Mesodermal cell (in vitro differentiated cells): Measurements from ENCODE around the gene ATF7IP. TPM values are rescaled to one million over a fixed set of nuclear protein-coding genes. Genes with fewer than 3 reads are reported as not detected.
"Not testable (repeated sequence)": the region's sequence is repeated elsewhere in the genome, so short reads cannot be mapped to it uniquely, and the experiment has no call there.

Experiments used
- H3K27ac ChIP-seq: 2 replicates; pipeline ENCODE4 v1.7.0; 2013; ENCODE audit warnings: mild to moderate bottlenecking, low read depth, low read length, moderate library complexity; ENCODE audit not compliant: severe bottlenecking
- H3K36me3 ChIP-seq: 2 replicates; pipeline ENCODE4 v1.7.1; 2013; ENCODE audit warnings: mild to moderate bottlenecking, low read length, moderate library complexity; ENCODE audit not compliant: control insufficient read depth, insufficient read depth
- H3K4me1 ChIP-seq: one replicate; pipeline ENCODE4 v1.7.1; 2013; ENCODE audit warnings: mild to moderate bottlenecking, low read length; ENCODE audit not compliant: insufficient read depth, control insufficient read depth, poor library complexity, severe bottlenecking
- H3K4me3 ChIP-seq: 2 replicates; pipeline ENCODE4 v1.7.0; 2013; ENCODE audit warnings: low read length, control low read depth, mild to moderate bottlenecking; ENCODE audit not compliant: insufficient read depth, poor library complexity, severe bottlenecking; ENCODE audit errors: extremely low read depth
- H3K9me3 ChIP-seq: 2 replicates; pipeline ENCODE4 v1.7.1; 2013; ENCODE audit warnings: mild to moderate bottlenecking, low read length, moderate library complexity; ENCODE audit not compliant: control insufficient read depth
- WGBS, 2 experiments: methylation state at CpG; one replicate each; pipeline ENCODE4 v1.1.5; 2013; ENCODE audit warnings: missing lambda C conversion rate in 2 of 2; ENCODE audit not compliant: insufficient coverage in 2 of 2; 5-methylcytosine and 5-hydroxymethylcytosine counted together
- polyA plus RNA-seq, 2 experiments: library from polyadenylated mRNA; stranded (reverse); fragments of 50-300 nt; gene quantifications; one replicate each; pipeline ENCODE4 v1.2.3, GENCODE V29; 2013

Gene ATF7IP, protein sequence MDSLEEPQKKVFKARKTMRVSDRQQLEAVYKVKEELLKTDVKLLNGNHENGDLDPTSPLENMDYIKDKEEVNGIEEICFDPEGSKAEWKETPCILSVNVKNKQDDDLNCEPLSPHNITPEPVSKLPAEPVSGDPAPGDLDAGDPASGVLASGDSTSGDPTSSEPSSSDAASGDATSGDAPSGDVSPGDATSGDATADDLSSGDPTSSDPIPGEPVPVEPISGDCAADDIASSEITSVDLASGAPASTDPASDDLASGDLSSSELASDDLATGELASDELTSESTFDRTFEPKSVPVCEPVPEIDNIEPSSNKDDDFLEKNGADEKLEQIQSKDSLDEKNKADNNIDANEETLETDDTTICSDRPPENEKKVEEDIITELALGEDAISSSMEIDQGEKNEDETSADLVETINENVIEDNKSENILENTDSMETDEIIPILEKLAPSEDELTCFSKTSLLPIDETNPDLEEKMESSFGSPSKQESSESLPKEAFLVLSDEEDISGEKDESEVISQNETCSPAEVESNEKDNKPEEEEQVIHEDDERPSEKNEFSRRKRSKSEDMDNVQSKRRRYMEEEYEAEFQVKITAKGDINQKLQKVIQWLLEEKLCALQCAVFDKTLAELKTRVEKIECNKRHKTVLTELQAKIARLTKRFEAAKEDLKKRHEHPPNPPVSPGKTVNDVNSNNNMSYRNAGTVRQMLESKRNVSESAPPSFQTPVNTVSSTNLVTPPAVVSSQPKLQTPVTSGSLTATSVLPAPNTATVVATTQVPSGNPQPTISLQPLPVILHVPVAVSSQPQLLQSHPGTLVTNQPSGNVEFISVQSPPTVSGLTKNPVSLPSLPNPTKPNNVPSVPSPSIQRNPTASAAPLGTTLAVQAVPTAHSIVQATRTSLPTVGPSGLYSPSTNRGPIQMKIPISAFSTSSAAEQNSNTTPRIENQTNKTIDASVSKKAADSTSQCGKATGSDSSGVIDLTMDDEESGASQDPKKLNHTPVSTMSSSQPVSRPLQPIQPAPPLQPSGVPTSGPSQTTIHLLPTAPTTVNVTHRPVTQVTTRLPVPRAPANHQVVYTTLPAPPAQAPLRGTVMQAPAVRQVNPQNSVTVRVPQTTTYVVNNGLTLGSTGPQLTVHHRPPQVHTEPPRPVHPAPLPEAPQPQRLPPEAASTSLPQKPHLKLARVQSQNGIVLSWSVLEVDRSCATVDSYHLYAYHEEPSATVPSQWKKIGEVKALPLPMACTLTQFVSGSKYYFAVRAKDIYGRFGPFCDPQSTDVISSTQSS
- polyA plus RNA-seq (2013, experiment 1 of 2): 48.0 TPM
- polyA plus RNA-seq (2013, experiment 2 of 2): 54.1 TPM

DNA sequence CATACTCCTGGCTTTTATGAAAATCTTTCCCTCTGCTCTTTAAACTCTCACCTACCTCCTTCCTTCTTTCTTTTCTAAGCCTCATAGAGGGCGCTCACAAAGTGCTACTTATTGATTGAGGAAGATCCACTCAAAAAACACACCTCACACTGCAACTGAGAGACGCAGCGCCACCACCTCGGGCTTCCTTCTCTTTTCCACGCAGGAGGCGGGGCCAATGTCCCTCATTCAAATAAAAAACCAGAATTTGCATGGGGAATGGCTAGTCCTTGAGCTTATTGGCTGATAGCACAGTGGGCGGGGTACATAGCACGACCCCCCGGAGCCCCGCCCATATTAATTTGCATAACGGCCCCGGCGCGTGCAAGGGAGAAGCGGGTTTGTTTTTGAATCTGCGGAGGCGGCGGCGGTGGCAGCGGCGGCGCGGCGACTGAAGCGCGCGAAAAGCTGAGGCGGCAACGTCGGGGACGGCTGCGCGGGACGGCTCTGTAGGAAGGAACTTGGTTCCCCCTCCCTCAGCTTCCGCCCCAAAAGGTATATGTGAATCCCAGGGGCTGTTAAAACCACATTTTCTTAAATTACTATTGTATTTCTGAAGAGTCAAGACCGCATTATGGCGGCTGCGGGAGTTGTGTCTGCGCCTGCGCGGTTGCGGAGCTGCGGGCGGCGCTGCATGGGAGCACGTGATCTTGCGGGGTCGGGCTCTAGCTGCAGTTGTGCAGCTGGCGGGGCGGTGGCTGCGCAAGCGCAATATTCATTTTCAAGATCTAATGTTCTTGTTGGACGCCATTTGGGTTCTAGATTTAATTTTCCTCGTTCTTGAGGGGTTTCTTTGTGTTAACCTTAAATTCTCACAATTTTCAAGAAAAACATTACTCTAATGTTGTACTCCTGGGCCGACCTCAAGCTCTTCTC lies at the start of gene ATF7IP:
Gene ATF7IP, plus strand, starts transcription at position 389 of the 915 bp plus-strand sequence. CDS start 58,234 bp downstream, outside the sequence.
- Histone ChIP-seq H3K4me1 (no peaks in the 10 kb centered on the region), H3K27ac (peak within 1 kb of the TSS; percentile 98), H3K4me3 (peak within 1 kb of the TSS; percentile 47), H3K9me3 (peaks cover 6% of the 10 kb centered on the region), H3K36me3 (peaks cover 12% of the 10 kb centered on the region)
- 2 to 7% methylated on average over 33 to 36 of the region's 55 CpGs for WGBS, 2 experiments

DNA sequence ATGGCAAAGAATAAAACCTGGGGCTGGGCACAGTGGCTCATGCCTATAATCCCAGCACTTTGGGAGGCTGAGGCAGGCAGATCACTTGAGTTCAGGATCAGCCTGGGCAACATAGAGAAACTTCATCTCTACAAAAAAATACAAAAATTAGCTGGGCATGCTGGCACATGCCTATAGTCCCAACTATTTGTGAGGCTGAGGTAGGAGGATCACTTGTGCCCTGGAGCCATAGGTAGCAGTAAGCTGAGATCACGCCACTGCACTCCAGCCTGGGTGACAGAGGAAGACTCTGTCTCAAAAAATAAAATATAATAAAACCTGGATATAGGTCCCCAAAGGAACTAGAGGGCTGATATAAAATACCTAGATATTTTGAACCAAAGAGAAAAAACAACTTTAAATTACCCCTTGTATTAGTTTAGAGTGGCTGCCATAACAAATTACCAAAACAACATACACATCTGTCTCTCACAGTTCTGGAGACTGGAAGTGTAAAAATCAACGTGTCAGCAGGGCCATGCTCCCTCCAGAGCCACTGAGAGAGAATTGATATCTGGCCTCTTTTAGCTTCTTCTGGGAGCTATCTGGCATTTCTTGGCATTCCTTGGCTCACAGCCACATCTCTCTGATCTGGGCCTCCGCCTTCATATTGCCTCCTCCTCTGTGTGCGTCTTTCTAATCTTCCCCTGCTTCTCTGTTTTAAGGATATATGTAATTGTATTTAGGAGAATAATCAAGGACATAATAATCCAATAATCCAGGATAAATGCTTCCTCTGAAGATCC lies 47.9 kb upstream of the ATF7IP start:
- Histone ChIP-seq H3K4me3 (no peak overlapping the region), H3K4me1 (peaks cover 3% of the 10 kb centered on the region), H3K9me3 (no peaks in the 10 kb centered on the region), H3K27ac (no peak overlapping the region), H3K36me3 (no peaks in the 10 kb centered on the region)
- 67 to 100% methylated on average over 1 of the region's 4 CpGs for WGBS, 2 experiments

DNA sequence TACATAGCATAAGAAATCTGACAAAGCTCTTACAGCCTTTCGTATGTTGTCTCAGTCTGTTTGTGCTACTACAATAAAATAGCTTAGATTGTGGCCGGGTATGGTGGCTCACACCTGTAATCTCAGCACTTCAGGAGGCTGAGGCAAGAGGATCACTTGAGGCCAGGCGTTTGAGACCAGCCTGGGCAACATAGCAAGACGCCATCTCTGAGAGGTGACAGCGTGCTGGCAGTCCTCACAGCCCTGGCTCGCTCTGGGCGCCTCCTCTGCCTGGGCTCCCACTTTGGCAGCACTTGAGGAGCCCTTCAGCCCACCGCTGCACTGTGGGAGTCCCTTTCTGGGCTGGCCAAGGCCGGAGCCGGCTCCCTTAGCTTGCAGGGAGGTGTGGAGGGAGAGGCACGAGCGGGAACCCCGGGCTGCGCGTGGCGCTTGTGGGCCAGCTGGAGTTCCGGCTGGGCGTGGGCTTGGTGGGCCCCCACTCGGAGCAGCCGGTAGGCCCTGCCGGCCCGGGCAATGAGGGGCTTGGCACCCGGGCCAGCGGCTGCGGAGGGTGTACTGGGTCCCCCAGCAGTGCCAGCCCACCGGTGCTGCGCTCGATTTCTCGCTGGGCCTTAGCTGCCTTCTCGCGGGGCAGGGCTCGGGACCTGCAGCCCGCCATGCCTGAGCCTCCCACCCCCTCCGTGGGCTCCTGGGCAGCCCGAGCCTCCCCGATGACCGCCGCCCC lies 45.6 kb upstream of the ATF7IP start:
- not testable (repeated sequence) for H3K27ac ChIP-seq, H3K4me3 ChIP-seq, H3K4me1 ChIP-seq, H3K9me3 ChIP-seq, H3K36me3 ChIP-seq
- 93 to 97% methylated on average over 10 to 24 of the region's 38 CpGs for WGBS, 2 experiments

DNA sequence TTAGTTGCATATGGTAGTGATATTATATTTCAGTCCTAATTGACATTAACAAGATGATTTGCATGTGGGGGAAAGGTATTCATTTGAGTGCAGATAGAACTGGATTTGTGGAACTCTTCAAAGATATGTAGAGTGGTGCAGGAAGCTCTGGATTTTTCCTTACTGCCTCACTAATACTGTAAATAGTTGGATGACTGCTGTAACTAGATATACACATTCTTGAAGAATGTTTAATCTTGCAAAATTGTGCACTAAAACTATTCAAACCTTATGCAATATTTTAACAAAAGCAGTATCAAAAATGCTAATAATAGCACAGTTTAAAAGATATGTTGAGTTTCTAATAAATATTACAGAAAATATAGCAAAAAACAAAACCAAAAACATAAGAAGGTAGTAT lies 43.1 kb upstream of the ATF7IP start:
- Histone ChIP-seq H3K27ac (no peak overlapping the region), H3K9me3 (no peaks in the 10 kb centered on the region)

DNA sequence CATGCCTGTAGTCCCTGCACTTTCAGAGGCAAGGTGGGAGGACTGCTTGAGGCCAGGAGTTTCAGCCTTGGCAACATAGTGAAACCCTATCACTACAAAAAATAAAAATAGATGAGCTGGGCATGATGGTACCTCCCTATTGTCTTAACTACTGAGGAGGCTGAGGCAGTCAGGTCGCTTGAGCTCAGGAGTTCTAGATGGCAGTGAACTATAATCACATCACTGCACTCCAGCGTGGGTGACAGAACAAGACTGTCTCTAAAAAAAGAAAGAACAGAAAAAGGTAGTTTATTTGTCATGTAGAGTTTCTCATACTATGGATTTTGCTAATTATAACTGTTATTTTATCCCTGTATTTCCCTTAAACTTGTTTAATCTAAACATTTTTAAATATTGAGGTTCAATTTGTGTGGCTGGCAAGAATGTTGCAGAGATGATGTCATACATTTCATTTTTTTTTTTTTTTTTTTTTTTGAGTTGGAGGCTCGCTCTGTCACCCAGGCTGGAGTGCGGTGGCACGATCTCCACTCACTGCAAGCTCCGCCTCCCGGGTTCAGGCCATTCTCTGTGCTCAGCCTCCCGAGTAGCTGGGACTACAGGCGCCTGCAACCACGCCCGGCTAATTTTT lies 39.7 kb upstream of the ATF7IP start:
- Histone ChIP-seq H3K36me3 (no peaks in the 10 kb centered on the region), H3K9me3 (no peaks in the 10 kb centered on the region), H3K4me1 (peaks cover 3% of the 10 kb centered on the region), H3K4me3 (no peak overlapping the region), H3K27ac (no peak overlapping the region)
- WGBS, 2 experiments: 91 to 92% methylated on average over 7 to 9 of the region's 11 CpGs

More for the DNA sequence above, 43.1 kb upstream of the ATF7IP start:
- Histone ChIP-seq H3K4me3 (no peak overlapping the region), H3K36me3 (no peaks in the 10 kb centered on the region), H3K4me1 (peaks cover 3% of the 10 kb centered on the region)

DNA sequence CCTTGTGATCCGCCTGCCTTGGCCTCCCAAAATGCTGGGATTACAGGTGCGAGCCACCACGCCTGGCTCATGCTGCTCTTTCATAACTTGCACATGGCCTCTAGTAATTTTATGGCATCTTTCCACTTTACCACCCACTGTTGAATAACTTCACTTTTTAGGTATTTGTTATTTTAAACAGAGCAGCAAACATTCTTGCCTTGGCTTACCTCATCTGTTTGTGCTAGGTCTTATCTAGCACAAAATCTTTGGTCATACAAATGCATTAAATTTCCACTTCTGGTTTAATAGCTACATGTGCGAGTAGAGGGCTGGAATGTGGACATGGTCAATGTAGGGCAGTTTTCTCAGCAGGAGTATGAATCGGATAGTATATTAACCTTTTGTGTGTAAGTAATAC lies 38.8 kb upstream of the ATF7IP start:
- Histone ChIP-seq H3K9me3 (peaks cover under 1% of the 10 kb centered on the region), H3K4me3 (no peak overlapping the region), H3K27ac (no peak overlapping the region), H3K36me3 (no peaks in the 10 kb centered on the region), H3K4me1 (peaks cover 3% of the 10 kb centered on the region)
- WGBS, 2 experiments: 90 to 97% methylated on average over 3 of the region's 5 CpGs

DNA sequence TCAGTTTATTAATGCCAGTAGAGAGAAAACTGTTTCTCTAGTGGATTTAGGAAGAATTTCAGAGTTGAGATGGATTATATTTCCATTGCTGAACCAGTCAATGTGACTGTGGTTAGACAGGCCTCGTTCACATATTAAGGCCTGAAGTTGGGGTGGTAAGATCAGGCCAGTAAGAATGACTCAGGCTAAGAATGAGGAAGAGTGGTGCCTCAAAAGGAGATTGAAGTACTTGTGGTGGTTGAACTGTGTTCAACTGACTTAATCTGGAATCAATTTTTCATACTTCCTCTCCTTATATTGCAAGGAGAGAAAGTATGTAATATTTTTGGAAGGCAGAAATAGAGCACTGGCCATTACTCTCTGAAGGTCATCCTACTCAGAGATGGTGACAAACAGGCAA lies 37.8 kb upstream of the ATF7IP start:
- Histone ChIP-seq H3K36me3 (no peaks in the 10 kb centered on the region), H3K9me3 (peaks cover 4% of the 10 kb centered on the region), H3K4me3 (no peak overlapping the region), H3K27ac (no peak overlapping the region), H3K4me1 (no peaks in the 10 kb centered on the region)
- 75 to 100% methylated on average over 1 of the region's 1 CpG for whole genome bisulfite sequencing, 2 experiments

DNA sequence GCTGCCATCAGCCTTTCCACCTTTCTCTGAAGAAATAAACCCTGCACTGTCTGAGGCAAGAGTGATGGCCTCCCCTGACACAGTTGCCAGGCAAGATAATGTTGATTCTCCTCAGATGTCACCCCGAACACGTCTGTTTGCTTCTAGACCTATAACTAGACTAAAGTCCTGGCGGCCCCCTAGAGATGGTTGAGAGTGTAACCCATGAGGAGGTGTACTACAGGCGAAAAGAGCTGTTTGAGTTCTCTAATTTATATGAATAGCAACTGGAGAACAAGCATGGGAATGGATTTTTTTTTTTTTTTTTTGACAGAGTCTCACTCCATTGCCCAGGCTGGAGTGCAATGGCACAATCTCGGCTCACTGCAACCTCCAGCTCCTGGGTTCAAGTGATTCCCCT lies 33.0 kb upstream of the ATF7IP start:
- no peaks in the 10 kb centered on the region for H3K4me1 ChIP-seq
- whole genome bisulfite sequencing, 2 experiments: 89 to 94% methylated on average over 1 to 4 of the region's 5 CpGs
- no peak overlapping the region for H3K27ac ChIP-seq
- peaks cover 4% of the 10 kb centered on the region for H3K9me3 ChIP-seq
- no peaks in the 10 kb centered on the region for H3K36me3 ChIP-seq
- H3K4me3 ChIP-seq: no peak overlapping the region

DNA sequence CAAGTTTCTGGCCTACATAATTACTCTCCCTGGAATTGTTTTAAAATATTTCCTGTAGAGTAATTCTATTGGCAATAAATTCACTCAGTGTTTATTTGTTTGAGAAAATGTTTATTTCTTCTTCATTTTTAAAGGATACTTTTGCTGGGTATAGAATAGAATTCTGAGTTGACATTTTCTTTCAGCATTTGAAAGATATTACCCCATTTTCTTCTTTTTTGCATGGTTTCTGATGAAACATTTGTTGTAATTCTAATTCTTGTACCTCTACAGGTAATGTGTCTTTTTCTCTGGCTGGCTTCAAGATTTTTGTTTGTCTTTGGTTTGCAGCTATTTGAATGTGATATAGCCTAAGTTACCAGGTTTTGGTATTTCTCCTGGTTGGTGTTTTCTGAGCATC lies 25.1 kb upstream of the ATF7IP start:
- H3K4me3 ChIP-seq: no peak overlapping the region
- no peaks in the 10 kb centered on the region for H3K4me1 ChIP-seq
- no peak overlapping the region for H3K27ac ChIP-seq
- H3K36me3 ChIP-seq: no peaks in the 10 kb centered on the region
- peaks cover 8% of the 10 kb centered on the region for H3K9me3 ChIP-seq
